GM18951 (cell line): Measurements from ENCODE around the gene TENM3.

ENCODE experiments used
- POLR2A ChIP-seq: IDR thresholded peaks from 4 replicates; pipeline ENCODE4 v1.6.1; 2011; ENCODE audit warnings: mild to moderate bottlenecking; ENCODE audit not compliant: insufficient read length, insufficient read depth; ENCODE audit errors: extremely low read depth
- in situ Hi-C: fragments of 300-500 bp; cut with MboI; formaldehyde crosslinking; loops from one replicate; pipeline ENCODE4 v1.12.0; 2022; ENCODE audit warnings: low sequenced_read_pairs, mixed read lengths, inconsistent platforms; ENCODE audit not compliant: unreplicated experiment

Gene TENM3

GRCh38 chr4:182449186-182449929 lies 206.2 kb downstream of the TENM3 start:
- in situ Hi-C loops, result no loop called here
- no peak for TF ChIP-seq POLR2A

- in situ Hi-C loops, result no loop called here
- TF ChIP-seq POLR2A, result no peak
These were observed 206.8 kb downstream of the TENM3 start for GRCh38 chr4:182449930-182450439.

- in situ Hi-C loops, result no loop called here
- no peak for TF ChIP-seq POLR2A
These were observed 208.2 kb downstream of the TENM3 start for GRCh38 chr4:182451441-182451840.

- no peak for TF ChIP-seq POLR2A
- in situ Hi-C loops, result no loop called here
These were observed 210.6 kb downstream of the TENM3 start for GRCh38 chr4:182453830-182454229.

GRCh38 chr4:182454440-182455013 lies 211.3 kb downstream of the TENM3 start:
- no peak for TF ChIP-seq POLR2A
- in situ Hi-C loops, result no loop called here

- TF ChIP-seq POLR2A, result no peak
- in situ Hi-C loops, result no loop called here
These were observed 221.9 kb downstream of the TENM3 start for GRCh38 chr4:182465114-182465513.

GRCh38 chr4:182465979-182466378 lies 222.8 kb downstream of the TENM3 start:
- TF ChIP-seq POLR2A, result no peak
- in situ Hi-C loops, result no loop called here

DNA sequence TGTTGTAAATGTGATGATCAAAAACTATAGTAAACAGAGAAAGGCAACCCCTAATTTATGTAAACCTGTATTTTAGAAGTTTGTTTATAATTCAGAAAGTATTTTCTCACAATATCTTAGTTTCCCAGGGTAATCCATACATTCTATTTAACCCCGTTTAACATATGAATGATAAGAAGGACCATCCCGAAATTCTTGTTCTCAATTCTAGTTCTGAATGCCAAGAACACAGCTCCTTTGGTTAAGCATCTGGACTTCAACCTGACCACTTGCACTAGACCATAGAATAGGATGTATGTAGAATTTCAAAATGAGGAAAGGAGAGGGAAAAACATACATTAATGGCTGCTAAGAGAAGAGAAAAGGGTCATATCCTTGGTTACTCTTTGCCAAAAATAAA lies 227.0 kb downstream of the TENM3 start:
- no peak for TF ChIP-seq POLR2A
- in situ Hi-C loops, result no loop called here

DNA sequence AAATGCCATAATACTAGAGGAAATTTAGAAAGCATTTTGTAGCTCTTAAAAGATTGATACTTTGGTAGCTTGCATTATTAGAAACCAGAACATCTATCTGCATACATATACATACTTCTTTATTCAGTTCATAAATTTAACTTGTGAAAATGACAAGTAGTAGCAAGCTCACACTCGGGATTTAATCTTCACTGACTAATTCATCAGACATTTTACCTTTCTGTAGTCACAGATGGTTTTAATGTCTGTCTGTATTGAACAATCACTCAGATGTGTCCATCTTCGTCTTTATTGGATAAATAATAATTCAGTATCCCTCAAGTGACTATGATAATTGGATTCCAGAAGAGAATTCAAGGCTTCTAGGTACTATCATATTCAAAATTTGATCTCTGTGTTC lies 232.3 kb downstream of the TENM3 start:
- no peak for TF ChIP-seq POLR2A
- in situ Hi-C loops, result no loop called here

DNA sequence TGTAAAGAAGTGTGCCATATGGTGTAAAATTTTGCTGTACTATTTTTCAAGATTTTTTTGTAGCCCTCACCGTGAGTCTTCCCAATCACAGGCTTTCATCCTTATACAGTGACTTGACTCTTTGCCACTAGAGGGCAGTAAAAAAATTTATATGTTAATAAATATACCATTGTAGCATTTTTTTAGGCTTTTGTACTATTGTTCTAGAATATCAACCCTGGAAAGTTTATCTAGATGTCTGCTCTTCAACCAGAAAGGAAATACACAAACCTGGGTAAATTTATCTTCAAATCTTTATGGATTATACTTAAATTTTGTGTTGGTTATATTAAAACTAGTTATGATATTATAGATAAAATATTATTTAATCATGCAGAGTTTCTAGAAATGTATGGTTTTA lies 235.3 kb downstream of the TENM3 start:
- in situ Hi-C loops, result no loop called here
- TF ChIP-seq POLR2A, result no peak

- in situ Hi-C loops, result no loop called here
- TF ChIP-seq POLR2A, result no peak
These were observed 240.5 kb downstream of the TENM3 start for GRCh38 chr4:182483685-182484084.

DNA sequence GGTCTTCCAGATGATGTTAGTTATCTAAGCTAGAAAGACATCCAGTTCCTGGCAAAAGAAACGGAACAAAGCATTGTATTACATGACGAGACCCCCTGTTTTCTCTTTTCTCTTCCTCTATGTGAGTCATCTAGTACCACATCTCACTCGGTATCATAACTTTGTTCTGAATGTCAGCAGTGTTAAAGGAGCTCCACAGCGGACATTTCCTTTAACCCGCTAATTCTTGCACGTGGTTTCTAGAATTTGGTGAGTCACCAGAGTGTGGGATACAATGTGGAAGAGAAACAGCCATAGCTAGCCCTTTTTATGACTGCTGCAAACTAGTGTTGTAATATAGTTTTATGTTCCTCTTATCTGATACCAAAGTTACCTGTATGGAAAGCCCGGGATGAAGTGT lies 243.7 kb downstream of the TENM3 start:
- no peak for TF ChIP-seq POLR2A
- in situ Hi-C loops, result no loop called here

DNA sequence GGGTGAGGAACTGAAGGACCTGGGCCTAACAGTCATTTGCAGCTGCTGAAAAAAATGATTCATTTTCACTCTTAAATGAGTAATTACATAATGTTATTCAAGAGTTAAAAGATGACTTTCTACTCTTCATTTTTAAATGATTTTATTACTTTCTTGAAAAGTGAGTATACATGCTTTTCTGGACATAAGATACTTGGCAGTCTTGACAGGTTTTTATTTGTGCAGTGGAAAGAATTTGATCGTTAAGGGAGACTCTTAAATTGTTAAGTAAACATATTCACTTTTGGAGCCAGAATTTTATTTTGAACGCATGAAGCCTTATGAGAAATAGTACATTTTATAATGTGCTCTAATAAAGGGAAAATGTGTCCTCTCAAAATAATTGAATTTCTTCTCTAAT lies 245.7 kb downstream of the TENM3 start:
- in situ Hi-C loops, result no loop called here
- no peak for TF ChIP-seq POLR2A

DNA sequence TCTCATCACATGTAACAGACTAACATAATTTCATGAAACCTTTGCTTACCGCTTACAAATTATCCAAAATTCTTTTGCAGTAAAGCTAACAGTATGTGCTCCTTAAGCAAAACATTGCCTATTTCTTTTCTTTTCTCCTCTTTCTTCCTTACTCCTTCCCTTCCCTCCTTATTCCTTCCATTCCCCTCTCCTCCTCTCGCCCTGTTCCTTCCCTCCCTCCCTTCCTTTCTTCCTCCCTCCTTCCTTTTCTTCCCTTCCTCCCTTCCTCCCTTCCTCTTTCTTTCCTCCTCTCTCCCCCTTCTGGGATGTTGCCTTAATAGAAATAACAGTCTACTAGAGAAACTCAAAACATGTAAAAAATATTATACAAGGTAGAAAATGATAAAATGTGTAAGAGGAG lies 246.4 kb downstream of the TENM3 start:
- in situ Hi-C loops, result no loop called here
- no peak for TF ChIP-seq POLR2A
